IPS DF 4.7 (cell line): ENCODE results near the gene E4F1.
A peak's percentile ranks its signal among the peaks of the same experiment; 100 is the strongest.

Experiments used
- DNase-seq: peaks from one replicate; pipeline ENCODE4 v3.0.0-alpha.2; 2013; ENCODE audit warnings: low spot score; ENCODE audit errors: extremely low read depth

E4F1 gene, protein sequence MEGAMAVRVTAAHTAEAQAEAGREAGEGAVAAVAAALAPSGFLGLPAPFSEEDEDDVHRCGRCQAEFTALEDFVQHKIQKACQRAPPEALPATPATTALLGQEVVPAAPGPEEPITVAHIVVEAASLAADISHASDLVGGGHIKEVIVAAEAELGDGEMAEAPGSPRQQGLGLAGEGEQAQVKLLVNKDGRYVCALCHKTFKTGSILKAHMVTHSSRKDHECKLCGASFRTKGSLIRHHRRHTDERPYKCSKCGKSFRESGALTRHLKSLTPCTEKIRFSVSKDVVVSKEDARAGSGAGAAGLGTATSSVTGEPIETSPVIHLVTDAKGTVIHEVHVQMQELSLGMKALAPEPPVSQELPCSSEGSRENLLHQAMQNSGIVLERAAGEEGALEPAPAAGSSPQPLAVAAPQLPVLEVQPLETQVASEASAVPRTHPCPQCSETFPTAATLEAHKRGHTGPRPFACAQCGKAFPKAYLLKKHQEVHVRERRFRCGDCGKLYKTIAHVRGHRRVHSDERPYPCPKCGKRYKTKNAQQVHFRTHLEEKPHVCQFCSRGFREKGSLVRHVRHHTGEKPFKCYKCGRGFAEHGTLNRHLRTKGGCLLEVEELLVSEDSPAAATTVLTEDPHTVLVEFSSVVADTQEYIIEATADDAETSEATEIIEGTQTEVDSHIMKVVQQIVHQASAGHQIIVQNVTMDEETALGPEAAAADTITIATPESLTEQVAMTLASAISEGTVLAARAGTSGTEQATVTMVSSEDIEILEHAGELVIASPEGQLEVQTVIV

GRCh38 chr16:2223221-2223941, at the start of gene E4F1:
E4F1 (plus strand) TSS chr16:2223591; CDS start chr16:2223614, 23 bp downstream.
- peak; percentile 91 for DNase-seq

DNA sequence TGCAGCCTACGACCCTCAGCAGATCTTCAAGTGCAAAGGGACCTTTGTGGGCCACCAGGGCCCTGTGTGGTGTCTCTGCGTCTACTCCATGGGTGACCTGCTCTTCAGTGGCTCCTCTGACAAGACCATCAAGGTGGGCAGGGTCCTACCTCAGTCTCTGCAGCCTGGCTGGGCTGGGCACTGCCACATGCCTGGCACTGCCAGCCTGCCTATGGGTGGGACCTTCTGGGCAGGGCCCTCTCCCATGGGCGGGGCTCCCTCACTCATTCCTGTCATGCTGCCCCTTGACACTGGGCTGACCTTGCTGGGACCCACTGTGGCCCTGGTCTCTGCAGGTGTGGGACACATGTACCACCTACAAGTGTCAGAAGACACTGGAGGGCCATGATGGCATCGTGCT, 49.5 kb upstream of the E4F1 start:
- no peak for DNase-seq

DNA sequence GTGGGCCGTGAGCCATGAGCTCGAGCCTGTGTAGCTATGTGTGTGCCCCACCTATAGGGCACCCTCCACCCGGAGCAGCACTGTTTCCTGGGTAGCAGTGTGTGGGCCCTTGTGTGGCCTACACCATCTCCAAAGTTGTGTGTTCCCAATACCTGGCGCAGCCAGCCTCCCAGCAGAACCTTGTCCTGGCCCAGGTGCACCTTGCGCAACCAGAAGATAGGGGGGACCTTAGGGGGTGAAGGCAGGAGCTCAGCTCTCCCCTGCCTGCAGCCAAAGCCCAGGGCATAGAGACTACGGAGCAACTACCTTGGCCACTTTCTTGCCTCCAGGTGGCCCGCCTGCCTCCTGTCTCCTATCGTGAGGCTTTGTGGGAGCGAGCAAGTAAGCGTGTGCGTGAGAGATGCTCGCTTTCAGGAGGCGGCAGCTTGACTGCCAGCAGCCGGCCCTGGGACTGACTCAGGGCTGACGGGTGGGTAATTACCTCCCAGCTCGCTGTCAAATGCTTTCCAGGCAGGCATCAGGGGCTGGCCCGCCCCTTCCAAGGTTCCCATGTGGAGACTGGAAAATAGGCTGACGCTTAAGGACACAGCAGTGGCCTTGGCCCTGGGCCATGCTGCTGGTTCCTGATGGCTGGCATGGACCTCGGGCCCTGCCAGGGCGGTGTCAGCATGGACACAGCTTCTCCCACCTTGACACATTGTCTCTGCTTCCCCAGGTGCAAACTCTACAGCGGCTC, 48.8 kb upstream of the E4F1 start:
- no peak for DNase-seq

- no peak for DNase-seq
These were observed 47.9 kb upstream of the E4F1 start for GRCh38 chr16:2175454-2175853.

DNA sequence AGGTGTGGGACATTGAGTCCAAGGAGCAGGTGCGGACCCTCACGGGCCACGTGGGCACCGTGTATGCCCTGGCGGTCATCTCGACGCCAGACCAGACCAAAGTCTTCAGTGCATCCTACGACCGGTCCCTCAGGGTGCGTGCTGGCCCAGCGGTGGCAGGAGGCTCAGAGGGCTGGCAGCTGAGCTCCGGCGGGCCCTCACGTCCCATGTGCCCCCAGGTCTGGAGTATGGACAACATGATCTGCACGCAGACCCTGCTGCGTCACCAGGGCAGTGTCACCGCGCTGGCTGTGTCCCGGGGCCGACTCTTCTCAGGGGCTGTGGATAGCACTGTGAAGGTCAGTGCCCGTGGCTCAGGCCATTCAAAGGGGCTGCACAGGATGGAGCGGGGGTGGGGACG, 47.3 kb upstream of the E4F1 start:
- DNase-seq = no peak

- DNase-seq = no peak
These were observed 46.3 kb upstream of the E4F1 start for GRCh38 chr16:2177101-2177500.

DNA sequence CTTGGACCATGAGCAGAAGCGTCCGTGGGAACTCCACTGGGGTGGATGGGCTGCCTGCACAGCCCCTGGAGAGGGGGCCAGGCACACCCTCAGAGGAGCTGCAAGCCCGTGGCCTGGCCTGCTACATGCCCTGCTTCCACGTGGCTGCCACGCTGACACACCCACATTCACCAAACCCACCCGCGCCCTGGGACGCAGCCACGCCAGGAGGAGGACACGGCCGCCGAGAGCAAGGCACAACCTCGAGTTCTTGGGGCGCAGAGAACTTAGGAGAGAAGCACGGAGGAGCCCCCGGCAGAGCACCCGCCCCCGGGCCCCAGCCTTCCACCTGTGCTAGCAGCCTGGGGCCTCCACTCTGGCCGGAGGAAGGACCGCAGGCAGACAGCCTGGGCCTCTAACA, 45.8 kb upstream of the E4F1 start:
- DNase-seq = no peak

GRCh38 chr16:2178321-2179106, 44.9 kb upstream of the E4F1 start:
- DNase-seq = no peak

DNA sequence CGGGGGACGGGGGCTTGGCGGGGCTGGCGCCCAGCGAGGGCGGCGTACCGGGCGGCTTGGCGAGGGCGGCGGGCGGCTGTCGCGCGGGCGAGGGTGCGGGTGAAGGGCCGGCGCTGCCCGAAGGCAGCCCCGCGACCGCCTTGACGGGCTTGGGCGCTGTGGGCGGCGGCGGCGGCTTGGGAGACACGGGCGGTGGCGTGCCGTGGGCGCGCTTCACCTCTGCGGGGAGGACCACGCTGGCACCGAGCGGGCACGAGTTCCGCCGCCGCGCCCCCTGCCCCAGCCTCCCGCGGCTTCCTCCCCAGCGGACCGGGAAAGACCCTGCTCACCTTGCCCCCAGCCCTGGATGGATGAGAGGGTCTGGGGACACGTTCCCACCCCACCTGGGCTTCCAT, 44.3 kb upstream of the E4F1 start:
- DNase-seq = no peak

- DNase-seq = no peak
These were observed 43.8 kb upstream of the E4F1 start for GRCh38 chr16:2179576-2179975.

DNA sequence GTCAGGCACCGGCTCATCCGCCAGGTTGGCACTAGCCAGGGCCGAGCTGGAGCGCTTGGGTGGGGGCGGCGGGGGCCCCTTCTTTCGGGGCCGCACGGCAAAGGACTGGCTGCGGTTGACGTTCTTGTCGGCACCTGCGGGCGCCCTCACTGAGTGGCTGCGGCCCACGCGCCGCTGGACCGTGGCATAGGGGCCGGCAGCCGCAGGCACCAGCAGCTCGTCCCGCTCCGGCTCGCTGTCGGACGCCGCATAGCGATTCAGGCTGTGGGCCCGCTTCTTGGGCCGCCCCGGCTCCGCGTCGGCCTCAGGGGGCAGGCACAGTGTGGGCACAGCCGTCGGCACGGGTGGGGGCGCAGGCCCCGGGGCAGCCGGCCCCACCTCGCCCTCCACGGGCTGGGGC, 42.9 kb upstream of the E4F1 start:
- no peak for DNase-seq

DNA sequence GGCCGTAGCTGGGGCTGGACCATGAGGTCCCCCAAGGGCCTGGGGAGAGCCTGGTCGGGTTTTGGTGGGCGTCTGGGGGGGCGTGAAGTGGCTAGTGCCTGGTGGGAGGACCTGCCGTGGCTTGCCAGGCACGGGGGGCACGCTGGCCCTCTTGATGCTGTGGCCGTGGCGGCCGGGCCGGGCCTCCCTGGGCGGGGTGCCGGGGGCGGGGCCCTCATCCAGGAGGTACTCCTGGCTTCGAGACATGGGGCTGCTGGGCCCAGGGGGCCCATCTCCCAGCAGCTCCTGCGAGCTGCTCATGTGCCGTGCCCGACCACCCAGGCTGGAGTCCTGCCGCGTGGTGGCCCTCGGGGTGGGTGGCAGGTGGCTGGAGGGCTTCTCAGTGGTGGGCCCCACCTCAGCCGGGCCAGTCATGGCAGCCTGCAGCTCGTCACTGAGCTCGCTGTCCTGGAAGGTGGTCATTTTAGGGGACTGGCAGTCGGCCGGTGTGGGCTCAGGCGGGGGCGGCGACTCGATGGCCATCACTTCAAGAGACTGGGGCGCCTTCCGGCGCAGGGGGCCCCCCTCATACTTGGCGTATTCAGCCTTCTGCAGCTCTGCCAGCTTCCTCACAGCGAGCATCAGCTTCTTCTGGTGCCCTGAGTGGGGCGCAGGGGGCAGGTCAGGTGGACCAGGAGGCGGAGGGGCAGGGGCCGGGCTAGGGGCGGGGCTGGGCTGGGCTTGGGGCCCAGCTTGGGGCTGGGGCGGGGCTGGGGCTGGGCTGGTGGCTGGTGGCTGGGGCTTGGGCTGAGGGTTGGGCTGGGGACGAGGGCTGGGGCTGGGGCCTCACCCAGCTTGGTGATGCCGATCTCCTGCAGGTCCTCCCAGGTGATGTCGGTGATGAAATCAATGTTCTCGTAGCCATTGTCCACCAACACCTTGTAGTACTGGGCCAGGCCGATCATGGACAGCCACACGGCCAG, 42.1 kb upstream of the E4F1 start:
- no peak for DNase-seq

GRCh38 chr16:2181952-2182351, 41.4 kb upstream of the E4F1 start:
- no peak for DNase-seq

DNA sequence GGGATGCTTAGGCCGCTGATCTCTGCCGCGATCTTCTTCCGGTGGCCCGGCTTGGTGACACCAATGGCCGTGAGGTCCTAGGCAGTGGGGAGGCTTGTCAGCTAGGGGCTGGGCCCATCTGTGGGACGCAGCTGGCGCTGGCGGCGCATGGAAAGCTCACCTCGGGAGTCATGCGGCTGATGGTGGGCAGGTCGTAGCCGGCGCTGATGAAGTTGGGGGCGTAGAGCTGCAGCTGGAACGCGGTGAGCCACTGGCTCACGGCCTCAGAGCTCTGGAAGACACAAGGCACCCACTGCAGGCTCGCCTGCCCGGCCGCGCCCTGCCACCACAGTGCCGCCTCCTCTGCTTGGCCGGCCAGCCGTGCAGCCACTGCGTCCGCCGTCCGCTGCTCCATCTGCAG, 39.7 kb upstream of the E4F1 start:
- no peak for DNase-seq

DNA sequence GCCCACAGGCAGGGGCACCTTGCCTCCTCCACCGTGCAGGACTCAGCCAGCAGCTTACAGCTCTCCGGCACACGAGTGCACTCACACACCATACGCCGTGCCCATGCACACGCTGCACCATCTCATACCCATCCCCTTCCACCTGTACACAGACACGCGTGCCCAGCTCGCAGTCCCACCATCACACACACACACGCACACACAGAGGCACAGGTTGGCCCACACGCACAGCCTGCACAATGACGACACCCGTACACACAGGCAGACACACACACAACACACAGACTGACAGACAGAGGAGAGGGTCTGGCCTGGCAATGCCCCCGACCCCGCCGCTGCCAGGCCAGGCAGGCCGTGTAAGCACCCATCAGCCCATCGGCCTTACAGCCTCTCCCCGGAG, 39.0 kb upstream of the E4F1 start:
- no peak for DNase-seq

- no peak for DNase-seq
These were observed 38.4 kb upstream of the E4F1 start for GRCh38 chr16:2184962-2185361.

DNA sequence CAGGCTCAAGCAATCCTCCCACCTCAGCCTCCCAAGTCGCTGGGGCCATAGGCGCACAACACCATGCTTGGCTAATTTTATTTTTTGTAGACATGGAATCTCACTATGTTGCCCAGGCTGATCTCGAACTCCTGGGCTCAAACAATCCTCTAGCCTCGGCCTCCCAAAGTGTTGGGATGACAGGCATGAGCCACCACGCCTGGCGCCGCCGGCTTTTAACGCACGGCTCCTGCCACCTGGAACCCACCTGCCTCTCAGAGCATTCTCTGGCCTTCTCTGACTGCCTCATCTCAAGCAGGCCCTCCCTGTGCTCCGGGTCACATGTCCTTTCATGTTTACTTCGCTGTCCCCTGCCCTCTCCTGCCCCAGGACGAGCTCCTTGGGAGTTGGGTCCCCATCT, 37.3 kb upstream of the E4F1 start:
- no peak for DNase-seq

GRCh38 chr16:2186505-2186904, 36.9 kb upstream of the E4F1 start:
- DNase-seq = no peak

- DNase-seq = no peak
These were observed 36.2 kb upstream of the E4F1 start for GRCh38 chr16:2187212-2187611.

DNA sequence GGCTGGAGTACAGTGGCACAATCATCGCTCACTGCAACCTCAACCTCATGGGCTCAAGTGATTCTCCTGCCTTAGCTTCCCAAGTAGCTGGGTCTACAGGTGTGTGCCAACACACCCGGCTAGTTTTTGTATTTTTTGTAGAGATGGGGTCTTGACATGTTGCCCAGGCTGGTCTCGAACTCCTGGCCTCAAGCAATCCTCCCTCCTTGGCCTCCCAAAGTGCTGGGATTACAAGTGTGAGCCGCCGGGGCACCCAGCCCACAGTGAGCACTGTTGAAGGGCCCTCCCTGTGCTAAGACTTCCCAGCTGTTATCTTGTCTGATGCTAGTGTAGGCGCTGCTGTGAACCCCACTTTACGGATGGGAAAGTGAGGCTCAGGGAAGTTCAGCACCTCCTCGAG, 35.0 kb upstream of the E4F1 start:
- DNase-seq = no peak
